Heart left ventricle (tissue), 16 donors: ENCODE data around the gene CES2. TPM values are rescaled to one million over a fixed set of nuclear protein-coding genes. Genes with fewer than 3 reads are reported as not detected.
A peak's percentile ranks its signal among the peaks of the same experiment; 100 is the strongest.

Source experiments
- ATAC-seq, 4 donors: fragments of 200-7000 bp; cut with Tn5 transposase; one replicate each; pipeline ENCODE4 v1.9.1; 2020 to 2022; ENCODE audit warnings: moderate library complexity in 4 of 4, mild to moderate bottlenecking in 3 of 4, moderate number of reproducible peaks in 1 of 4
- DNase-seq, 5 donors: peaks; one replicate each; pipeline ENCODE4 v3.0.0-alpha.2; 2020
- H3K27ac ChIP-seq, 12 donors: fragments of 200-600 bp; sonication (generic) in 4 of 12; one replicate each; pipeline versions ENCODE4 v1.5.0 to v1.8.0; 2016 to 2022; ENCODE audit warnings: mild to moderate bottlenecking in 2 of 12
- H3K27me3 ChIP-seq, 9 donors: fragments of 200-600 bp; sonication (generic) in 2 of 9; one replicate each; pipeline versions ENCODE4 v1.5.1 to v1.8.0; 2016 to 2022; ENCODE audit warnings: mild to moderate bottlenecking in 3 of 9
- H3K36me3 ChIP-seq, 9 donors: fragments of 200-600 bp; sonication (generic) in 2 of 9; one replicate each; pipeline versions ENCODE4 v1.5.0 to v1.8.0; 2018 to 2022; ENCODE audit warnings: mild to moderate bottlenecking in 2 of 9
- H3K4me1 ChIP-seq, 12 donors: fragments of 200-600 bp; sonication (generic) in 4 of 12; one replicate each; pipeline versions ENCODE4 v1.5.0 to v1.8.0; 2016 to 2022; ENCODE audit warnings: mild to moderate bottlenecking in 3 of 12
- H3K4me3 ChIP-seq, 12 donors: fragments of 200-600 bp; sonication (generic) in 4 of 12; one replicate each; pipeline versions ENCODE4 v1.5.0 to v1.8.0; 2017 to 2022; ENCODE audit warnings: mild to moderate bottlenecking in 9 of 12, moderate library complexity in 4 of 12
- H3K9me3 ChIP-seq, 12 donors: fragments of 200-600 bp; sonication (generic) in 4 of 12; one replicate each; pipeline versions ENCODE4 v1.5.0 to v1.8.0; 2016 to 2022; ENCODE audit warnings: mild to moderate bottlenecking in 1 of 12
- POLR2A ChIP-seq, 2 donors: fragments of 450-650 bp; IDR thresholded peaks; one replicate each; pipeline ENCODE4 v1.6.1; 2017; ENCODE audit warnings: antibody characterized with exemption in 2 of 2, mild to moderate bottlenecking in 2 of 2, moderate library complexity in 2 of 2
- WGBS, 4 donors: extraction: QIAGEN DNeasy Blood & Tissue Kit in 2 of 4; methylation state at CpG; one replicate each; pipeline versions ENCODE4 v1.1.5 to v1.1.7; 2013 to 2018; 5-methylcytosine and 5-hydroxymethylcytosine counted together
- intact Hi-C, 10 donors: fragments of 100-400 bp; cut with DNase I; formaldehyde crosslinking; loops; one replicate each; pipeline versions ENCODE4 v1.11.1 to v1.14.2; 2022
- polyA plus RNA-seq, 2 donors: library from polyadenylated mRNA; stranded (reverse); fragments of 200-250 nt; gene quantifications; one replicate each; pipeline ENCODE4 v1.2.3, GENCODE V29; 2013
- total RNA-seq, 9 donors: library from RNA; depleted of rRNA in 2 of 9; stranded (reverse); fragments of >200 nt in 2 of 9; fragmentation: NEBNext Ultra II Directional in 3 of 9; extraction: Animal tissue kit (Norgen Biotek cat#: 25700) in 3 of 9; gene quantifications; one replicate each; pipeline versions ENCODE4 v1.1.0 to v1.2.4, GENCODE V29; 2016 to 2023
- TF ChIP-seq, protein P1 (sequence below), 12 donors: fragments of 200-600 bp; sonication (generic) in 4 of 12; IDR thresholded peaks; one replicate each; pipeline versions ENCODE4 v1.5.0 to v1.8.0; 2018 to 2022; ENCODE audit warnings: antibody characterized with exemption in 12 of 12, mild to moderate bottlenecking in 5 of 12
- donor health status: ischemic (EF 13 %, LVEDD 7.1; RV severe dilation, severe dysfunction).
- donor health status: healthy with polysubstance abuse.
- donor health status: DM: no; HTN: yes; CAD: no.
- donor health status: DM: no; HTN: no; CAD: no.
- donor health status: ischemic (EF 25% LVEDD 6.9; RV normal size, moderate dysfunction).
- donor health status: ischemic (EF 25% LVEDD 5.7; RV mildly dilated, moderate dysfunction).
- donor health status: healthy.
- donor health status: DM: yes; HTN: yes; CAD: no.
- donor health status: ischemic (EF 35%, LVEDD 5.7; RV mildly dilated, moderate dysfunction).
- donor health status: nonischemic (EF 11% LVEDD 7.7; RV severe dilation, severe dysfunction).
- donor health status: DM: yes; HTN: yes; CAD: no.
- donor health status: PGD.
- donor health status: ischemic (EF 29% LVEDD 5.4; RV normal size, mild dysfunction).
- donor health status: nonischemic (EF 23%, LVEDD 6.1; RV moderate dilation, normal function).

Gene CES2
- total and polyA plus RNA-seq, 11 donors = 40.9 to 157 (median 78.8) TPM

DNA sequence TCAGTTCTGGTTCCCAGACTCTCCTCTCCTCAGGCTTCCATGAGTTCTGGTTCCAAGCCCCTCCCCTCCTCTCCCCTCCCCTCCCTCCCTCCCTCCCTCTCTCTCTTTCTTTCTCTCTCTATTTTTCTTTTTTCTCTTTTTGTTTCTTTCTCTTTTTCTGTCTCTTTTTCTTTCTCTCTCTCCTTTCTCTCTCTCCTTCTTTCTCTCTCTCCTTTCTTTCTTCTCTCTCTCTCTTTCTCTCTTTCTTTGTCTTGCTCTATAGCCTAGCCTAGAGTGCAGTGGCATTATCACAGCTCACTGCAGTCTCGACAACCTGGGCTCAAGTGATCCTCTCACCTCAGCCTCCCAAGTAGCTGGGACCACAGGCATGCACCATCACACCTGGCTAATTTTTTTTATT, 25.0 kb downstream of the CES2 start:
- intact Hi-C loops = no loop called here
- Histone ChIP-seq H3K27me3 (no peaks in the 10 kb centered on the region), H3K4me1 (peaks cover 0 to 33% (median 0%) of the 10 kb centered on the region in 12 donors), H3K36me3 (no peaks in the 10 kb centered on the region), H3K27ac (peak overlapping the region in 1 of 12 donors; percentile 18), H3K9me3 (no peaks in the 10 kb centered on the region), H3K4me3 (no peak overlapping the region)
- no peak for TF ChIP-seq POLR2A (IDR thresholded peaks at IDR 0.05)
- TF ChIP-seq, protein P1, sequence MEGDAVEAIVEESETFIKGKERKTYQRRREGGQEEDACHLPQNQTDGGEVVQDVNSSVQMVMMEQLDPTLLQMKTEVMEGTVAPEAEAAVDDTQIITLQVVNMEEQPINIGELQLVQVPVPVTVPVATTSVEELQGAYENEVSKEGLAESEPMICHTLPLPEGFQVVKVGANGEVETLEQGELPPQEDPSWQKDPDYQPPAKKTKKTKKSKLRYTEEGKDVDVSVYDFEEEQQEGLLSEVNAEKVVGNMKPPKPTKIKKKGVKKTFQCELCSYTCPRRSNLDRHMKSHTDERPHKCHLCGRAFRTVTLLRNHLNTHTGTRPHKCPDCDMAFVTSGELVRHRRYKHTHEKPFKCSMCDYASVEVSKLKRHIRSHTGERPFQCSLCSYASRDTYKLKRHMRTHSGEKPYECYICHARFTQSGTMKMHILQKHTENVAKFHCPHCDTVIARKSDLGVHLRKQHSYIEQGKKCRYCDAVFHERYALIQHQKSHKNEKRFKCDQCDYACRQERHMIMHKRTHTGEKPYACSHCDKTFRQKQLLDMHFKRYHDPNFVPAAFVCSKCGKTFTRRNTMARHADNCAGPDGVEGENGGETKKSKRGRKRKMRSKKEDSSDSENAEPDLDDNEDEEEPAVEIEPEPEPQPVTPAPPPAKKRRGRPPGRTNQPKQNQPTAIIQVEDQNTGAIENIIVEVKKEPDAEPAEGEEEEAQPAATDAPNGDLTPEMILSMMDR (IDR thresholded peaks at IDR 0.05) = no peak
- WGBS, 4 donors = 85 to 91% (median 91%) methylated on average over 1 of the region's 1 CpG
- ATAC-seq = no peak
- no peak for DNase-seq

DNA sequence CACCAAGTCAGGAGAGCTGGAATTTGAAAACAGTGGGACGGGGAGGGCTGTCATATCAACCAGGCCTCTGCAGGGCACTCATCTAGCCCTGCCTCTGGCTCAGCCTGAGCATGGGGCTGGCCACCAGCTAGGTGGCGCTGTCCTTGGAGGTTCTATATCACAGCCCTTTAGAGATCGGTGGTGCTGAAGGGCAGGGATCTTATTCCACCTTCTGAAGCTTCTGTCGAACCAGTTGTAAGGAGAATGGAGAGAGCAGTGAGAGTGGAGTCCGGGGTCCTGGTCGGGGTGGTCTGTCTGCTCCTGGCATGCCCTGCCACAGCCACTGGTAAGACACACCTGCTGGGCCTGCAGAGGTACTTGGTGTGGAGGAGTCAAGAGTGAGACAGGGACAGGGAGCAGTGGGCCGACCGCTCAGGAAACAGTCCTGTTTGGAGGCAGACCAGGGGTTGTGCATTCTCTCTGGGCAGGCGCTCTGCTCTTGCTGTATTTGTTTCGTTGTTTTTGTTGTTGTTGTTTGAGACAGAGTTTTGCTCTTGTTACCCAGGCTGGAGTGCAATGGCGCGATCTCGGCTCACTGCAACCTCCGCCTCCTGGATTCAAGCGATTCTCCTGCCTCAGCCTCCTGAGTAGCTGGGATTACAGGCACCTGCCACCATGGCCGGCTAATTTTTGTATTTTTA, 25.9 kb downstream of the CES2 start, which contains the start of gene CES3:
TSS of gene CES3 (plus strand) at position 202 of the 680 bp plus-strand sequence. CDS start at position 244, 42 bp downstream.
- no peak for TF ChIP-seq POLR2A (IDR thresholded peaks at IDR 0.05)
- TF ChIP-seq, protein P1 (IDR thresholded peaks at IDR 0.05) = peak; percentile 38 to 69 (median 50)
- H3K4me3 ChIP-seq = no peak within 1 kb of the TSS
- H3K4me1 ChIP-seq = peaks cover 0 to 33% (median 0%) of the 10 kb centered on the region in 12 donors
- WGBS, 4 donors = 66 to 78% (median 68%) methylated on average over 15 to 16 of the region's 16 CpGs
- DNase-seq = peak in 2 of 5 donors; percentile 41 to 64
- intact Hi-C loops = no loop called here
- H3K9me3 ChIP-seq = no peaks in the 10 kb centered on the region
- H3K27ac ChIP-seq = peak within 1 kb of the TSS in 1 of 12 donors; percentile 18
- no peaks in the 10 kb centered on the region for H3K36me3 ChIP-seq
- peak in 3 of 4 donors; percentile 72 to 86 (median 76) for ATAC-seq
- H3K27me3 ChIP-seq = no peaks in the 10 kb centered on the region

DNA sequence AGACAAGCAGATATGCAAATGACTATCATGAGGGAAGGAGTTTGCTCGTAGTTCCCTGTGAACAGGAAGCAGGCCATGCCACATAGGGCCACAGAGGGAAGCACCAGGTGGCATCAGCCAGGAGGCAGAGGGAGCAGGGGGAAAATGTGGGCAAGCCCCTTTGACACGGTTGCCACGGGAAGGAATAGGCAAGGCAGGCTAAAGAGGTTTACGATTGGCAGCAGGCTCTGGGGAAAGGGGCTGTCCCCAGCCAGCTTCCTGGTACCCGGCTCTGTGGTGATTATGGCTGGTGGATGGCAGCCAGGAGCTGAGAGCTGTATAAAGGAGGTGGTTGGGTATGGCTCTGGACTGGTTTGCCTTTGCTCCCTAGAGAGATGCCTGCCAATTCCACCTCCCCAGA, 26.6 kb downstream of the CES2 start:
- ATAC-seq (peak in 2 of 4 donors; percentile 32 to 41), DNase-seq (no peak)
- TF ChIP-seq, protein P1 (IDR thresholded peaks at IDR 0.05) = no peak
- TF ChIP-seq POLR2A (IDR thresholded peaks at IDR 0.05) = no peak
- intact Hi-C loops = no loop called here
- no peaks in the 10 kb centered on the region for H3K36me3 ChIP-seq
- 45 to 54% (median 48%) methylated on average over 5 of the region's 5 CpGs for WGBS, 4 donors
- H3K4me3 ChIP-seq = no peak overlapping the region
- H3K4me1 ChIP-seq = peaks cover 0 to 33% (median 0%) of the 10 kb centered on the region in 12 donors
- no peak overlapping the region for H3K27ac ChIP-seq
- H3K9me3 ChIP-seq = no peaks in the 10 kb centered on the region
- no peaks in the 10 kb centered on the region for H3K27me3 ChIP-seq

DNA sequence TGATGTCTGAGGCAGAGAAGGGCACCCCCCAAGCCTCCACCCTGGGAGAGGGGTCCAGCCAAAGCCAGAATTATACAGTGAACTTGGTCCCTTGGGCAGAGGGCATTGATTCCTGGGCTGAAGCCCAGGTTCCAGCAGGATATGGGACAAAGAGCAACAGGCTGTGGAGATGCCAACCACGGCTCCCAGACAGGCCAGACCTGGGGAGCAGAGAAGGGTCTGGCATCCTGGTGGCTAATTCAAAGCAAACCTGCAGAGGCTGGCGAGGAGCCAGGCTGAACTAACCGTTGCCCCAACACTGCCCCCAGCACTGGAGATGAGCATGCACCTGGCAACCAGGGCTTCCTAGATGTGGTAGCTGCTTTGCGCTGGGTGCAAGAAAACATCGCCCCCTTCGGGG, 28.7 kb downstream of the CES2 start:
- H3K36me3 ChIP-seq = no peaks in the 10 kb centered on the region
- no peak for DNase-seq
- no peak overlapping the region for H3K4me3 ChIP-seq
- no peak overlapping the region for H3K27ac ChIP-seq
- peak in 2 of 4 donors; percentile 23 to 48 for ATAC-seq
- no peaks in the 10 kb centered on the region for H3K27me3 ChIP-seq
- intact Hi-C loops = no loop called here
- no peaks in the 10 kb centered on the region for H3K9me3 ChIP-seq
- WGBS, 4 donors = 29 to 71% (median 65%) methylated on average over 1 to 6 of the region's 6 CpGs
- peaks cover 0 to 29% (median 0%) of the 10 kb centered on the region in 12 donors for H3K4me1 ChIP-seq
- no peak for TF ChIP-seq POLR2A (IDR thresholded peaks at IDR 0.05)
